K562 (cell line): ENCODE data around the gene NPM3. TPM values are rescaled to one million over a fixed set of nuclear protein-coding genes. Genes with fewer than 3 reads are reported as not detected.

Experiments
- ATAC-seq: fragments of 200-7000 bp; cut with Tn5 transposase; 3 replicates; pipeline ENCODE4 v1.9.1; 2020; ENCODE audit warnings: moderate library complexity
- BruUV-seq: library from RNA; stranded (reverse); fragments of 400-500 nt; replicated peaks from 2 replicates; lab custom pipeline; 2021; lab: Mats Ljungman, UMichigan
- CTCF ChIA-PET: fragments of 300-600 bp; formaldehyde crosslinking; extraction: SDS; loops from one replicate; lab custom pipeline; 2021; ENCODE audit warnings: low intra/inter-chr PET ratio; lab: Yijun Ruan, JAX
- POLR2A ChIA-PET: fragments of 300-600, 350-650 bp; sonication (Branson Sonifier 250); formaldehyde crosslinking; extraction: SDS; loops from one replicate; lab custom pipeline; 2021; ENCODE audit warnings: antibody characterized with exemption, inconsistent platforms; lab: Yijun Ruan, JAX
- DNase-seq, 4 experiments: peaks; one replicate each; pipeline versions ENCODE4 v3.0.0 to v3.0.0-alpha.2; 2011 to 2018; ENCODE audit warnings: low spot score in 3 of 4, mixed read lengths in 3 of 4; ENCODE audit errors: extremely low read depth in 1 of 4
- FAIRE-seq: peaks from 2 replicates; lab custom pipeline; 2011; peaks lifted over from hg19 to GRCh38; lab: Jason Lieb, UNC
- H2AFZ ChIP-seq: 2 replicates; pipeline ENCODE4 v1.6.0; 2011; ENCODE audit warnings: low read depth, low read length, control low read depth, inconsistent platforms
- H3K27ac ChIP-seq: fragments of 200-600 bp; 3 replicates; pipeline ENCODE4 v1.8.0; 2011; ENCODE audit warnings: low read depth, mild to moderate bottlenecking, control low read depth, inconsistent platforms, low read length, moderate library complexity, mixed read lengths; ENCODE audit errors: extremely low read depth
- H3K27me3 ChIP-seq, 2 experiments: fragments of 300-600 bp in 1 of 2; 2 replicates in 1 of 2; 3 replicates in 1 of 2; pipeline versions ENCODE4 v1.6.0 to v1.8.0; 2011; ENCODE audit warnings: inconsistent platforms in 2 of 2, low read length in 2 of 2, mild to moderate bottlenecking in 1 of 2, mixed read lengths in 1 of 2, moderate library complexity in 1 of 2; ENCODE audit not compliant: control insufficient read depth in 2 of 2, insufficient read depth in 2 of 2
- H3K36me3 ChIP-seq: fragments of 300-600 bp; 3 replicates; pipeline ENCODE4 v1.8.0; 2011; ENCODE audit warnings: mild to moderate bottlenecking, low read length, inconsistent platforms; ENCODE audit not compliant: control insufficient read depth, insufficient read depth
- H3K4me1 ChIP-seq, 2 experiments: fragments of 200-600 bp in 1 of 2; replicated peaks in 1 of 2; 2 replicates in 1 of 2; 3 replicates in 1 of 2; pipeline versions ENCODE4 v1.5.1 to v1.8.0; 2011; ENCODE audit warnings: inconsistent platforms in 2 of 2, low read length in 2 of 2, mild to moderate bottlenecking in 1 of 2, mixed read lengths in 1 of 2, moderate library complexity in 1 of 2; ENCODE audit not compliant: control insufficient read depth in 2 of 2, insufficient read depth in 2 of 2
- H3K4me2 ChIP-seq: 2 replicates; pipeline ENCODE4 v1.6.1; 2011; ENCODE audit warnings: low read length, control low read depth, inconsistent platforms, mixed read lengths; ENCODE audit not compliant: insufficient read depth
- H3K4me3 ChIP-seq: fragments of 200-600 bp; sonication (generic), shearing (Covaris generic); 2 replicates; pipeline ENCODE4 v1.5.1; 2016; ENCODE audit warnings: control low read depth, inconsistent platforms
- H3K79me2 ChIP-seq: fragments of 200-600 bp; 3 replicates; pipeline ENCODE4 v1.8.0; 2011; ENCODE audit warnings: low read length, inconsistent platforms; ENCODE audit not compliant: control insufficient read depth, insufficient read depth
- H3K9ac ChIP-seq, 2 experiments: 2 replicates each; pipeline versions ENCODE4 v1.6.0 to v1.6.1; 2011; ENCODE audit warnings: low read depth in 2 of 2, low read length in 2 of 2, control low read depth in 1 of 2, inconsistent platforms in 1 of 2, mild to moderate bottlenecking in 1 of 2, mixed read lengths in 1 of 2; ENCODE audit not compliant: insufficient read depth in 1 of 2
- H3K9me1 ChIP-seq: one replicate; pipeline ENCODE4 v1.6.0; 2011; ENCODE audit warnings: inconsistent platforms, mild to moderate bottlenecking, low read length, moderate library complexity; ENCODE audit not compliant: control insufficient read depth, insufficient read depth
- H3K9me3 ChIP-seq: replicated peaks from 2 replicates; pipeline ENCODE4 v1.5.1; 2011; ENCODE audit warnings: low read depth, low read length, inconsistent platforms; ENCODE audit not compliant: control insufficient read depth, insufficient read depth
- H4K20me1 ChIP-seq: replicated peaks from 2 replicates; pipeline ENCODE4 v1.6.1; 2011; ENCODE audit warnings: low read length, inconsistent platforms, mixed read lengths; ENCODE audit not compliant: control insufficient read depth, insufficient read depth
- BRD9 ChIP-seq: fragments of 450-650 bp; IDR thresholded peaks from 2 replicates; pipeline ENCODE4 v1.6.1; 2018; ENCODE audit warnings: low read depth; ENCODE audit not compliant: partially characterized antibody
- FOXJ2 ChIP-seq: fragments of 200-800 bp; sonication (Bioruptor generic); IDR thresholded peaks from 2 replicates; pipeline ENCODE4 v1.6.1; 2016; ENCODE audit warnings: missing genetic modification characterization, missing compliant biosample characterization
- NFIX ChIP-seq: fragments of 250-450 bp; sonication (Bioruptor Pico); IDR thresholded peaks from 2 replicates; pipeline ENCODE4 v1.4.0; 2020; ENCODE audit warnings: low read depth, mild to moderate bottlenecking, moderate library complexity
- NR4A1 ChIP-seq, 2 experiments: fragments of 250-450 bp in 1 of 2; fragments of 450-650 bp in 1 of 2; sonication (Bioruptor Pico) in 1 of 2; IDR thresholded peaks; 2 replicates each; pipeline versions ENCODE4 v1.4.0 to v1.6.1; 2016 to 2020; ENCODE audit warnings: mild to moderate bottlenecking in 2 of 2, missing compliant biosample characterization in 1 of 2, missing genetic modification characterization in 1 of 2, moderate library complexity in 1 of 2
- WGBS: fragments of 100-300 bp; shearing (Covaris generic); methylation state at CpG from one replicate; pipeline ENCODE4 v1.1.6; 2016; ENCODE audit warnings: low coverage, mixed read lengths; ENCODE audit not compliant: insufficient coverage; ENCODE audit errors: missing lambda C conversion rate; 5-methylcytosine and 5-hydroxymethylcytosine counted together
- in situ Hi-C: fragments of 300-500 bp; cut with MboI; formaldehyde crosslinking; loops from 4 replicates; pipeline ENCODE4 v1.15.0; 2018; ENCODE audit warnings: inconsistent platforms, mixed read lengths
- intact Hi-C: fragments of 100-400 bp; cut with micrococcal nuclease; formaldehyde crosslinking; loops from 2 replicates; pipeline ENCODE4 v1.14.2; 2022
- polyA plus RNA-seq, 8 experiments: library from polyadenylated mRNA; depleted of rRNA in 4 of 8; stranded (reverse) in 5 of 8; unstranded in 3 of 8; fragments of >200 nt; fragmentation: Nextera tagmentation in 2 of 8; fragmentation: Illumina TruSeq in 1 of 8; extraction: Ambion mirVana in 2 of 8; extraction: Trizol in 1 of 8; gene quantifications; 2 replicates each; pipeline versions ENCODE4 v1.2.1 to v1.2.3, GENCODE V29; 2011 to 2014; ENCODE audit warnings: inconsistent platforms in 1 of 8, missing spikeins in 1 of 8
- total RNA-seq, 7 experiments: library from RNA; depleted of rRNA in 6 of 7; stranded (reverse); fragments of >200 nt in 6 of 7; fragmentation: Illumina TruSeq in 2 of 7; extraction: Trizol in 2 of 7; gene quantifications; 2 replicates each; pipeline versions ENCODE4 v1.2.1 to v1.2.3, GENCODE V29; 2011 to 2021; ENCODE audit warnings: low replicate concordance in 1 of 7
- TF ChIP-seq, protein P1 (sequence below): sonication (generic); formaldehyde crosslinking; IDR thresholded peaks from 2 replicates; pipeline ENCODE4 v1.8.0; 2022; ENCODE audit warnings: mild to moderate bottlenecking, missing genetic modification reagents

Gene NPM3
- total and polyA plus RNA-seq, 9 of the 15 experiments (the other 6 are each of a cell fraction or from before 2014, with no cell fraction given): 15.2 to 239 (median 114) TPM

DNA sequence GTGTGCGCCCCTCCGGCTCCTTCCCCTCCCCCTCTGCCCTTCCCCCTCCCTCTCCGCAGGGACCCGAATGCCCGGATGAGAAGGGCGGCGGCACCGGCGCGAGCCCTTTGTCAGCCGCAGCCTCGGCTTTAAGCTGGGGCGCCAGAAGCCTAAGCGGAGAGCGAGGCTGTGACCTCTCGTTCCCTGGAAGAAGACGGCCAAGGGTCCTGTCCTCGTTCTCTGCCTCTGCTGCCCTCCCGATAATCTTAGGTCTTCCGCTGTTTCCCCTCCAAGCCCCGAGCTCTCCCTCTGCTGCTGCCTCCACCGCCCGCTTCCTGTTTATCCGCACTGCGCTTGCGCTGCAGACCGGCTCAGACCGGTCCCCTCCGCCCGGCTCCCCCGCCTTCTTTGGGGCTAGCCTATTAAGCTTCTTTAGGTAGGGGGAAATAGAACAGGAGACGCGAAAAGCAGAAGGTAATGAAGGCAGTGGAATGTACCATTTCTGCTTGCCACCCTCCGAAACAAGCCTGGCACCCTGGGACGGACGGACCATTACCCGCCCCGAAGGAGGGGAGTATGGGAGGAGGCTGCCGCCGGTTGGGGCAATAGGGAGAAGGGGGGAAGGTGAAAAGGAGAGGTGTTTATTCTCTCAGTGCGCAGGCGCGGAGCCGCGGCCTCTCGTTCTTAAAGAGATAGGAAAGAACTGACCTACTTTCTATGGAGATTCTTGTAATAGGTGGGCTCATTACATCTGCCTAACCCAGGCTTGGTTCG, 35.0 kb upstream of the NPM3 start, which contains the start of gene OGA (continued):
- TF ChIP-seq, protein P1, sequence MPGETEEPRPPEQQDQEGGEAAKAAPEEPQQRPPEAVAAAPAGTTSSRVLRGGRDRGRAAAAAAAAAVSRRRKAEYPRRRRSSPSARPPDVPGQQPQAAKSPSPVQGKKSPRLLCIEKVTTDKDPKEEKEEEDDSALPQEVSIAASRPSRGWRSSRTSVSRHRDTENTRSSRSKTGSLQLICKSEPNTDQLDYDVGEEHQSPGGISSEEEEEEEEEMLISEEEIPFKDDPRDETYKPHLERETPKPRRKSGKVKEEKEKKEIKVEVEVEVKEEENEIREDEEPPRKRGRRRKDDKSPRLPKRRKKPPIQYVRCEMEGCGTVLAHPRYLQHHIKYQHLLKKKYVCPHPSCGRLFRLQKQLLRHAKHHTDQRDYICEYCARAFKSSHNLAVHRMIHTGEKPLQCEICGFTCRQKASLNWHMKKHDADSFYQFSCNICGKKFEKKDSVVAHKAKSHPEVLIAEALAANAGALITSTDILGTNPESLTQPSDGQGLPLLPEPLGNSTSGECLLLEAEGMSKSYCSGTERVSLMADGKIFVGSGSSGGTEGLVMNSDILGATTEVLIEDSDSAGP (CRISPR knock-in tag): peak; percentile 88
- peak; percentile 68 for TF ChIP-seq BRD9

GRCh38 chr10:101817337-101818118, 34.3 kb upstream of the NPM3 start:
- Histone ChIP-seq H3K9me1 (no peaks in the 10 kb centered on the region), H4K20me1 (peaks cover 35% of the 10 kb centered on the region), H3K4me2 (peak overlapping the region; percentile 98), H3K27ac (peak overlapping the region; percentile 99), H2AFZ (peak overlapping the region; percentile 88; the same call in 1 of the 2 replicates), H3K4me1 (peaks cover 12 to 16% of the 10 kb centered on the region in 2 experiments; a peak in 4 of 5 replicates), H3K79me2 (peaks cover 83% of the 10 kb centered on the region), H3K9ac (peak overlapping the region; percentile 96 to 100), H3K36me3 (peaks cover 24% of the 10 kb centered on the region; the same call in 1 of the 3 replicates), H3K4me3 (peak overlapping the region; percentile 98), H3K27me3 (no peaks in the 10 kb centered on the region), H3K9me3 (no peaks in the 10 kb centered on the region)
- BruUV-seq: no TSS peak
- CTCF ChIA-PET: no interaction called here
- DNase-seq (peak; percentile 41 to 92 (median 61)), FAIRE-seq (peak; percentile 82), ATAC-seq (peak; percentile 78)
- in situ Hi-C loops (no loop called here), intact Hi-C loops (no loop called here)
- WGBS: under 1% methylated on average over 21 of the region's 44 CpGs
- POLR2A ChIA-PET: interaction anchor here (0.6 to 3.9 kb wide), 9 partner anchors 9 to 1556 kb away, joined by 3 to 19 read pairs (median 4); no protein-coding TSS in a partner anchor
- no peak for TF ChIP-seq NR4A1 (CRISPR knock-in tag; IDR thresholded peaks at IDR 0.05)
- no peak for TF ChIP-seq NR4A1 (tag; IDR thresholded peaks at IDR 0.05)
- TF ChIP-seq FOXJ2: peak; percentile 9; the same call in 1 of the 2 replicates
- no peak for TF ChIP-seq NFIX (CRISPR knock-in tag)
